ENCODE data around the gene PALM2AKAP2.

Gene PALM2AKAP2

GRCh38 chr9:109779711-109780452 lies at the start of gene PALM2AKAP2:
Gene PALM2AKAP2, plus strand, starts transcription at chr9:109780198. Its CDS starts 291 bp downstream, at chr9:109780489.
- Histone ChIP-seq H3K27me3 (ENCODE audit: insufficient read depth, low read length) (peaks cover 38% of the 10 kb centered on the region), H3K4me1 (ENCODE audit: insufficient read depth, low read length) (peaks cover 8% of the 10 kb centered on the region; the same call in 1 of the 2 replicates), H3K4me3 (ENCODE audit: low read length) (peak within 1 kb of the TSS; percentile 89), H3K9ac (ENCODE audit: low read depth, low read length) (peak within 1 kb of the TSS; percentile 81; the same call in 1 of the 2 replicates), H3K36me3 (ENCODE audit: insufficient read depth, low read depth, low read length) (no peaks in the 10 kb centered on the region), H3K9me3 (ENCODE audit: insufficient read depth, low read depth, low read length) (no peaks in the 10 kb centered on the region), H3K27ac (ENCODE audit: low read length) (no peak within 1 kb of the TSS)

DNA sequence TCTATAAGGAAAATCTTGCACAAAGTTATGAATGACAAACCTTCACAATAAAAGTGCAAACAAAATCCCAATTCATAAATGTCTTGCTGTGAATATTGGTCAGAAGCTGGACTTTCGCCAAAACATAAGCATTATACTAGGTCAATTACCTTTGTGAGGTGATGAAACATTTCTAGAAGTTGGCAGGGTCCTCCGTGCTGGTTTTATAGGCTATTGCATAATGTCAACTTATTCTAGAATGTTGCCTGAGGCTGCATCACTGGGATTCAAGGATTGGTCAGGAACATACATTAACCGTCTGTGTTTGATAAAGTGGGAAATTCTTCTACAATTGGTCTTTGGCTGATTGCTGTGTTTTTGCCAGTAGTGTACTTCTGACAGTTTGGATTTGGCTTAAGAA lies 49.8 kb upstream of the PALM2AKAP2 start:
- no peaks in the 10 kb centered on the region for H3K27me3 ChIP-seq (ENCODE audit: insufficient read depth, low read length)
- no peaks in the 10 kb centered on the region; the same call in 1 of the 2 replicates for H3K4me1 ChIP-seq (ENCODE audit: insufficient read depth, low read length)
- no peak overlapping the region for H3K4me3 ChIP-seq (ENCODE audit: low read length)
- H3K27ac ChIP-seq (ENCODE audit: low read length), result no peak overlapping the region
- H3K36me3 ChIP-seq (ENCODE audit: insufficient read depth, low read depth, low read length), result no peaks in the 10 kb centered on the region
- no peaks in the 10 kb centered on the region for H3K9me3 ChIP-seq (ENCODE audit: insufficient read depth, low read depth, low read length)
- H3K9ac ChIP-seq (ENCODE audit: low read depth, low read length), result no peak overlapping the region

DNA sequence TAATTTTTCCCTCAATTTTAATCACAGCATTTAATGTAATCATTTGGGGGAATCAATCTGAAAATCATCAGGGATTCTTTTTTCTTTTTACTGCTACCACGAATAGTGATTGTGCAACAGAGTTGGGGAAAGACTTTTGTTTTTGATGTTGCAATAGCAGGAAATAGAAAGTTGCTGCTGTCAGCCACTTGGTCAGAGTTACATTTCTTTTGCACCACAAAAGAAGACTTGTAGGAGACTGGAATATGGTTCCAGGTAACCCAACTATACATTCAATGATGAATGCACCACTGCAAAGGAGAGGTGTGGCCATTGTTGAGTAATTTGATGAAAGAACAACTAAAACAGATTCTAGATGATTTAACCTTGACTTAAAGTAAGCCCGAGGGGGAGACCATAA lies 46.3 kb upstream of the PALM2AKAP2 start:
- no peak overlapping the region for H3K9ac ChIP-seq (ENCODE audit: low read depth, low read length)

GRCh38 chr9:109734814-109735213 lies 45.2 kb upstream of the PALM2AKAP2 start:
- Histone ChIP-seq H3K27me3 (ENCODE audit: insufficient read depth, low read length) (no peaks in the 10 kb centered on the region), H3K4me1 (ENCODE audit: insufficient read depth, low read length) (no peaks in the 10 kb centered on the region; the same call in 1 of the 2 replicates), H3K36me3 (ENCODE audit: insufficient read depth, low read depth, low read length) (no peaks in the 10 kb centered on the region), H3K27ac (ENCODE audit: low read length) (no peak overlapping the region), H3K4me3 (ENCODE audit: low read length) (no peak overlapping the region), H3K9me3 (ENCODE audit: insufficient read depth, low read depth, low read length) (no peaks in the 10 kb centered on the region), H3K9ac (ENCODE audit: low read depth, low read length) (no peak overlapping the region)

More for the DNA sequence above, 46.3 kb upstream of the PALM2AKAP2 start:
- Histone ChIP-seq H3K4me1 (ENCODE audit: insufficient read depth, low read length) (no peaks in the 10 kb centered on the region; the same call in 1 of the 2 replicates), H3K9me3 (ENCODE audit: insufficient read depth, low read depth, low read length) (no peaks in the 10 kb centered on the region), H3K27me3 (ENCODE audit: insufficient read depth, low read length) (no peaks in the 10 kb centered on the region), H3K4me3 (ENCODE audit: low read length) (no peak overlapping the region), H3K36me3 (ENCODE audit: insufficient read depth, low read depth, low read length) (no peaks in the 10 kb centered on the region), H3K27ac (ENCODE audit: low read length) (no peak overlapping the region)

DNA sequence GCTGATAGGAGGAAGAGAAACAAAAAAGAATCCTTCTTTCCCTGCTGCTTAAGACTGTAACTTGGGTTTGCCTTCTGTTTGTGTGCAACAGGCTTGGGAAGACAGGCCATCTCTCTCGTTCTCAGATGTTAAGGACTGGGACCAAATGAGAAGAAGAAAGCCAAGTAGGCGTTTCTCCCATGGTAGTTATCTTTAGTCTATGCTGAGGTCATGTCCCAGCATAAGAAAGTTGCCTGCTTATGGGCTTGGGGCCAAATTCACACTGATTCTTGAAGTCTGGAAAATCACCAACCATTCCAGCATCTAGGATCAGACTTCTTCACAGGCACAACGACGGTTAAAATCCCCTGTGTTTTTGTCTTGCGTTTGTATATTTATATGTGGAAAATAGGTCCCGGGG lies 44.2 kb upstream of the PALM2AKAP2 start:
- H3K9ac ChIP-seq (ENCODE audit: low read depth, low read length), result no peak overlapping the region
- H3K4me1 ChIP-seq (ENCODE audit: insufficient read depth, low read length), result no peaks in the 10 kb centered on the region; the same call in 1 of the 2 replicates
- H3K9me3 ChIP-seq (ENCODE audit: insufficient read depth, low read depth, low read length), result no peaks in the 10 kb centered on the region
- no peak overlapping the region for H3K4me3 ChIP-seq (ENCODE audit: low read length)
- no peaks in the 10 kb centered on the region for H3K27me3 ChIP-seq (ENCODE audit: insufficient read depth, low read length)
- H3K27ac ChIP-seq (ENCODE audit: low read length), result no peak overlapping the region
- H3K36me3 ChIP-seq (ENCODE audit: insufficient read depth, low read depth, low read length), result no peaks in the 10 kb centered on the region

- H3K36me3 ChIP-seq (ENCODE audit: insufficient read depth, low read depth, low read length), result no peaks in the 10 kb centered on the region
- no peak overlapping the region for H3K9ac ChIP-seq (ENCODE audit: low read depth, low read length)
- H3K27ac ChIP-seq (ENCODE audit: low read length), result no peak overlapping the region
- H3K4me1 ChIP-seq (ENCODE audit: insufficient read depth, low read length), result no peaks in the 10 kb centered on the region
- no peaks in the 10 kb centered on the region for H3K9me3 ChIP-seq (ENCODE audit: insufficient read depth, low read depth, low read length)
- H3K27me3 ChIP-seq (ENCODE audit: insufficient read depth, low read length), result no peaks in the 10 kb centered on the region
- no peak overlapping the region for H3K4me3 ChIP-seq (ENCODE audit: low read length)
These were observed 42.7 kb upstream of the PALM2AKAP2 start for GRCh38 chr9:109737295-109737694.

DNA sequence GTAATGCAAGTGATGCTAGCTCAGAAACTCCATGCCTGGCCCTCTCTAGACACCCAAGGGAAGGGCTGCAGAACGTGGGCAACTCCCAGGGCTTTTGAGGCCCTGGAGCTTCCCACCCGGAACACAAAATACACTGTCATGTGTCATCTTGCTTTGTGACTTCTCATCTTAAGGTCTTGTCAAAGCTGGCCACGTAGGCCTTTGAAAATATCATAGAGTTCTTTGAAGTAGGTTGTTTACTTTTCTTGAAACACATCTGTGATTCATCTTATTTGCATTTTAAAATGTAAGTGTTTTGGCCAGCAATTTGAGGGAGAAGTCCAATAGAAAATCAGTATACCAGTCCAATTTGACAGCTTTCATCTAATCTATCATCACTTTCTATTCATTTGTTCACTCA lies 40.2 kb upstream of the PALM2AKAP2 start:
- Histone ChIP-seq H3K36me3 (ENCODE audit: insufficient read depth, low read depth, low read length) (no peaks in the 10 kb centered on the region), H3K27me3 (ENCODE audit: insufficient read depth, low read length) (no peaks in the 10 kb centered on the region), H3K27ac (ENCODE audit: low read length) (no peak overlapping the region), H3K4me1 (ENCODE audit: insufficient read depth, low read length) (peaks cover 3% of the 10 kb centered on the region; the same call in 1 of the 2 replicates), H3K9ac (ENCODE audit: low read depth, low read length) (no peak overlapping the region), H3K4me3 (ENCODE audit: low read length) (no peak overlapping the region), H3K9me3 (ENCODE audit: insufficient read depth, low read depth, low read length) (no peaks in the 10 kb centered on the region)

DNA sequence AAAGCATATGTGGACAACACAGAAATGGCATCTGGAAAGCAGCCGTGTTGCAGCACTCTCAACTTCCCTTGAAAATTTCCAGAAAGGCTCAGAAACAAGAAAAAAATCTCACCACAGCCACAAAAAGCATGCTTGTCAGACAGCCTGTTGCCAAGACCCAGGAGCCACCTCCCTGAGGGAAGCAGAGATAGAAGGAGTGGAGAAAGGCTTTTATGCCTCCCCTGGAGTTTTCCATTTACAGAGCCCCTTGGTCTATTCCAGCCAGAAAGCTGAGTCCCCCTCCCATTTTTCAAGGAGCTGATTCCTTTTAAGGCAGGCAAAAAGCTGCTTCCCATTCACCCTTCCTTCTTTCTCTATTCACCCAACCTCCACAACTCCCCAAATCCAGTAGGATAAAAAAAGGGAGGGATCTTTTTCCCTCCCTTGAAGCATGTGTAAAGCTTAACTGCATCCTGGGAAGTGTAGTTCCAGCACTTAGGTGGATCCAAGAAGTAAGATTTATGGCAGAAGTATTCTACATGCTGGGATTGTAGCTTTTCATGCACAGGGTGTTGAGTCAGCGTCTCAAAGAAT lies 37.1 kb upstream of the PALM2AKAP2 start:
- H3K36me3 ChIP-seq (ENCODE audit: insufficient read depth, low read depth, low read length), result no peaks in the 10 kb centered on the region
- H3K27ac ChIP-seq (ENCODE audit: low read length), result no peak overlapping the region
- peaks cover 9% of the 10 kb centered on the region; the same call in 1 of the 2 replicates for H3K4me1 ChIP-seq (ENCODE audit: insufficient read depth, low read length)
- H3K27me3 ChIP-seq (ENCODE audit: insufficient read depth, low read length), result no peaks in the 10 kb centered on the region
- H3K4me3 ChIP-seq (ENCODE audit: low read length), result no peak overlapping the region
- H3K9me3 ChIP-seq (ENCODE audit: insufficient read depth, low read depth, low read length), result no peaks in the 10 kb centered on the region
- peak overlapping the region; percentile 1; the same call in 1 of the 2 replicates for H3K9ac ChIP-seq (ENCODE audit: low read depth, low read length)

DNA sequence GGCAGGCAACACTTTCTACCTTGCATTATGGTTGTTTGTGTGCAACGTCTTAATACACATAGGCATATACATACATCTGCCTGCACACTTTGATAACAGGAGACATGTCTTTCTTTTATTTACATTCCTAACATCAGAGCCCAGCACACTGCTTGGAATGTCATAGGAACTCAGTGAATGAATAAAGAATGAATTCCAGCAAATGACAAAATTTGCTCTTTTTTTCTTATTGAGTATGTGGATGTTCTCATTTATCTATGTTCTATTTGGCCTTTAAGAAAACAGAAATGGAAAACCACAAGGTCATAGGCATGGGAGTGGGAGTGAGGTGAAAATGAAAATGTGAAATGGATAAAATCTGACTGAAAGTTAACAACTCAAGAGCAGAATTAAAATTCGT lies 36.3 kb upstream of the PALM2AKAP2 start:
- Histone ChIP-seq H3K36me3 (ENCODE audit: insufficient read depth, low read depth, low read length) (no peaks in the 10 kb centered on the region), H3K9me3 (ENCODE audit: insufficient read depth, low read depth, low read length) (no peaks in the 10 kb centered on the region), H3K27ac (ENCODE audit: low read length) (no peak overlapping the region), H3K4me3 (ENCODE audit: low read length) (no peak overlapping the region), H3K4me1 (ENCODE audit: insufficient read depth, low read length) (peaks cover 9% of the 10 kb centered on the region; the same call in 1 of the 2 replicates), H3K9ac (ENCODE audit: low read depth, low read length) (no peak overlapping the region), H3K27me3 (ENCODE audit: insufficient read depth, low read length) (no peaks in the 10 kb centered on the region)

DNA sequence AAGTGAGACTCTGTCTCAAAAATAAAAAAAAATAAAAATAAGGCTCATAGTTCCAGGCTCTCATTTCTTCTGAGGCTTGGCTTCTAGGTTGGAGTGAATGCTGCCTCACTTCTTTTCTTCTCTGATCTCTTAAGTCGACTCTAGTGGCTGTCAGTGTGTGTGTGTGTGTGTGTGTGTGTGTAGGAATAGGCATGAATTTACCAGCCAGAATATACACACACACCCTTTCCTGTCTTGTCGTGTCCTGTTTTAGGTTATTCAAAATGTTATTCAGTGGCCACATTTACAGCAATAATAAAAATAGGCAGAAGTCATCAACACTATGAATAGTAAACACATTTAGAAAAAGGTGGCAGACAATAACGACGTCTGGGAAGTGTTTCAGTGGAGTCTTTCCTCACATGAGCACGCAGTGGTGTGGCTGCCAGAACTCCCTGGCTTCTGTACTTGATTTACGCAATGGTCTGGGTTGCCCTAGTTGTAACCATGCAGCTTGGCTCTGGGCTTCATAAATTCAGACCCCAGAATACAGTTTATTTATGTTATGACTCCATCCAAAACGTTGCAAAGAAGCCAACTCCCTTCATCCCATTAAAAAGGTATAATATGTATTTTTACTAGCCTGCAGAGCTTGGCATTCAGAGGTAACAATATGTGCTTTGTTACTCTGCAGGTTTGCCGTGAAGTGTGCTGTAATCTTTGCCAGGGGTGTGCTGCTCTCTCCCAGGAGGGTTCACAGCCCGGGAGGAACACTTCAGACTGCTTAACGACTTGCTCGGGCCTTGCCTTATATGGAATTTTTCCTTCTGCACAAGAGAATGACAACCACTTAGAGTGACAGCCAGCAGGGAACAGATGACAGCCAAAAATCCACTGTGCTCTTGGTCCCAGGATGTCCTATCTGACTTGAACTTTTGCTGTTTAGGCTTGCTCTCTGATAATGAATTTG lies 34.4 kb upstream of the PALM2AKAP2 start:
- H3K27me3 ChIP-seq (ENCODE audit: insufficient read depth, low read length), result no peaks in the 10 kb centered on the region
- no peak overlapping the region for H3K4me3 ChIP-seq (ENCODE audit: low read length)
- H3K9me3 ChIP-seq (ENCODE audit: insufficient read depth, low read depth, low read length), result no peaks in the 10 kb centered on the region
- peak overlapping the region; percentile 48; the same call in 1 of the 2 replicates for H3K9ac ChIP-seq (ENCODE audit: low read depth, low read length)
- no peak overlapping the region for H3K27ac ChIP-seq (ENCODE audit: low read length)
- no peaks in the 10 kb centered on the region for H3K36me3 ChIP-seq (ENCODE audit: insufficient read depth, low read depth, low read length)
- peaks cover 9% of the 10 kb centered on the region; the same call in 1 of the 2 replicates for H3K4me1 ChIP-seq (ENCODE audit: insufficient read depth, low read length)

DNA sequence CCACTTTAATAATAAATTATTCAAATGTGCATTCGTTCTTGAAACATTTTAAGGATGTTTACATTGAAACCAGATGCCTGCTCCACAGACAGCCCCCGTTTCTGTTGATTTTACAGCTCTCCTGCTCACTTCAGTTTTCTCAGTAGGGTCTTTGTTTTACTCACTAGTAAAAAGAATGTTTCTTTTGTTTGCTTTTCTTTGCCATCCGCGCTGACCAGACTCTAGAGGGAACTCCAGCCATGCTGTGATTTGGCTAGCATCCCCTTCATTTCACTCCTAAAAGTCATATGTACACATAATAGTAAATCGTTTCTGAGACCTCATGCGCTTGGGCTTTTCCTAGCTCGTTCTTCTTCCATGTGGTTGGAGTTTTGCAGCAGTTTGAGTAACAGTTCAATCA lies 28.7 kb upstream of the PALM2AKAP2 start:
- peaks cover 9% of the 10 kb centered on the region; the same call in 1 of the 2 replicates for H3K4me1 ChIP-seq (ENCODE audit: insufficient read depth, low read length)
- H3K36me3 ChIP-seq (ENCODE audit: insufficient read depth, low read depth, low read length), result no peaks in the 10 kb centered on the region
- no peaks in the 10 kb centered on the region for H3K9me3 ChIP-seq (ENCODE audit: insufficient read depth, low read depth, low read length)
- H3K27ac ChIP-seq (ENCODE audit: low read length), result no peak overlapping the region
- no peak overlapping the region for H3K9ac ChIP-seq (ENCODE audit: low read depth, low read length)
- no peaks in the 10 kb centered on the region for H3K27me3 ChIP-seq (ENCODE audit: insufficient read depth, low read length)
- no peak overlapping the region for H3K4me3 ChIP-seq (ENCODE audit: low read length)

All from iPS-20b (cell line).